IPS DF 6.9 (cell line): ENCODE measurements around the gene SHMT2.

Source experiments
- DNase-seq: peaks from one replicate; pipeline ENCODE4 v3.0.0-alpha.2; 2013; ENCODE audit warnings: low read depth, low spot score
- H3K27ac ChIP-seq: one replicate; pipeline ENCODE4 v1.5.1; 2013; ENCODE audit warnings: low read length, control low read depth
- H3K27me3 ChIP-seq: 2 replicates; pipeline ENCODE4 v1.6.1; 2013; ENCODE audit warnings: mild to moderate bottlenecking, low read length; ENCODE audit not compliant: control insufficient read depth, insufficient read depth
- H3K36me3 ChIP-seq: 2 replicates; pipeline ENCODE4 v1.6.1; 2013; ENCODE audit warnings: low read length; ENCODE audit not compliant: control insufficient read depth, insufficient read depth
- H3K4me1 ChIP-seq: 2 replicates; pipeline ENCODE4 v1.6.1; 2013; ENCODE audit warnings: low read length; ENCODE audit not compliant: control insufficient read depth, insufficient read depth
- H3K4me3 ChIP-seq: 2 replicates; pipeline ENCODE4 v1.5.1; 2013; ENCODE audit warnings: mild to moderate bottlenecking, low read length
- H3K9me3 ChIP-seq: 2 replicates; pipeline ENCODE4 v1.6.1; 2013; ENCODE audit warnings: low read length, inconsistent platforms; ENCODE audit not compliant: control insufficient read depth, insufficient read depth
- WGBS: extraction: QIAGEN DNeasy Blood & Tissue Kit; methylation state at CpG from one replicate; pipeline ENCODE4 v1.1.7; 2013; ENCODE audit warnings: mixed read lengths, missing lambda C conversion rate; ENCODE audit not compliant: insufficient read length, insufficient coverage; 5-methylcytosine and 5-hydroxymethylcytosine counted together

The SHMT2 gene

DNA sequence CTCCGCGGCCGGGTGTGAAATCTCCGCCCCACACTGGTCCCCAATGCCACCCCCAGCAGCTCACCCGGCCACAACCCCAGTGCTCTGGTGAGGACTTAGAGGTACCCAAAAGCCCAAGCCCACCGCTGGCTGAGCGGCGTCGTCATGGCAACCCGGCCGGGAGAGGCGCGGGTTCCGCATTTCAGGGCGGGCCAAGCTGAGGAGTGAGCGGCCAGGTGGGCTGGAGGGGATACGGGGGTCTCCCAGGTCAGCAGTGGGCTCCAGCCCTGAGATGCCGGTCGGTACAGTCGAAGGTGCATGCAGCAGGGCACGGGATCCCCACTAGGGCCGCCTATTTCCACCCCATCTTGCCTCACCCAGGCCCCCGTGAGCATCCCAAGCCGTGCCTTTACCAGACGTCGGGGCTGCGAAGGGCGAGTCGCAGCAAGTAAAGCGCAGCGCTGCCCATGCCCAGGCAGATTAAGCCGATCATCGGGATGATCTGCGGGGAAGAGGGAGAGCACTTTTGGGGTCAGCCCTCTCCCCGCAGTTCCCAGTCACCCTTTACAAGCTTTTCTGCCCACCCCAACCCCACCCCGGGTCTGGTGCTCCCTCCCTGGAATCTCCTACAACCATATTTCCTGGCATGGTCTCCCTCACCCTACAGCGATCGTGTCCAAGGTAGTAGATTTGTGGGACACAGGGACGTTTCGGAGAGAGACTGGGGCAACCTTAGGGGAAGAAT is 6.9 kb downstream of the SHMT2 start:
- no peak for DNase-seq
- no peak overlapping the region for H3K27ac ChIP-seq
- H3K36me3 ChIP-seq = peaks cover 26% of the 10 kb centered on the region
- WGBS = no CpG with 5 or more reads among the region's 40 CpGs
- peaks cover 46% of the 10 kb centered on the region for H3K27me3 ChIP-seq
- H3K4me1 ChIP-seq = peaks cover 11% of the 10 kb centered on the region
- no peak overlapping the region for H3K4me3 ChIP-seq
- no peaks in the 10 kb centered on the region for H3K9me3 ChIP-seq

DNA sequence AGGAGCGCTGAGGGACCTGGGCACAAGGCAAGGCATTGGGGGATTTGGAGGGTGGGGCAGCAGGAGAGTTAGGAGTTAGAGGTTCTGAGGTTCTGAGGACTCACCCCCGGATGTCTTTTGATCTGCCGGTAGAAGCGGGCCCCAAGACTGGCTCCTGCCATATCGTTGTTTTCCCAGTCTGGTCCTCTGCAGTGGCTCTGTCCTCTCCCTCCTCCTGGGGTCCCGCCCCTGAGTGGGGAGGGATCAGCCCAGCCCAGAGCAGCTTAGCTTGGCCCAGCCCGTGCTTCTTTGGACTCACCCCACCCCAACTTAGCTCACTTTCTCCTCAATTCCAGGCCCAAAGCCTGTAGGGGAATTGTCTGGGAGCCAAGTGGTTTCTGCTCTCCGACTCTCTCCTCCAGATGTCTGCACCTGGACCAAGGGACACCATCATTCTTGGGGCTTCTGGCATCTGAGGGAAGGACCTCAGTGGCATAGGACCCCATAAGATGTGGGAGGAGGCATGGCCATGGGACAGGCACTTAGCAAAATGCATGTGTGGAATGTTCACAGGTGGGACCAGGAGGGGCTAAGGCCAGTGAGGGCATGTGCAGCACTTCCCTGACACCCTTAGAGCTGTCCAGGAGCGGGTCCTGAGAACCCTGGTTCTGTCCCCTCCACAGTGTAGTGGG is 7.5 kb downstream of the SHMT2 start:
- H3K4me3 ChIP-seq = no peak overlapping the region
- peaks cover 53% of the 10 kb centered on the region for H3K27me3 ChIP-seq
- H3K9me3 ChIP-seq = no peaks in the 10 kb centered on the region
- WGBS = no CpG with 5 or more reads among the region's 9 CpGs
- H3K27ac ChIP-seq = no peak overlapping the region
- DNase-seq = no peak
- peaks cover 11% of the 10 kb centered on the region for H3K4me1 ChIP-seq
- peaks cover 19% of the 10 kb centered on the region for H3K36me3 ChIP-seq

DNA sequence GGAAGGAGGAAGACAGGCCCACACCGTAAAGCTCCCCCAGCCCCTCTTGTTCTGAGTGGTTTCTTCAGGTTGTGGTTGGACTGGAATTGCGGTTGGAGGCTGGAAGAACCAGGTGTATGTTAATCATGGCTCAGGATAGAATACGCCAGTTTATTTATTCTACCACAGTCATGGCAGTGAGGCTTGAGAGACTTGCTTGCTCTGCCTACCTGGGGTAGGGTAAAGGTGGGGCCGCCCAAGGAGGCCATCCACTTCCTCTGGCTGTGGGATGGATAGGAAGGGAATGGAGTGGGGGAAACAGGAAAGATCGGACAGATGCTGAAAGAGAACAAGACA is 8.1 kb downstream of the SHMT2 start:
- Histone ChIP-seq H3K4me1 (peaks cover 13% of the 10 kb centered on the region), H3K36me3 (peaks cover 14% of the 10 kb centered on the region), H3K27ac (no peak overlapping the region), H3K9me3 (no peaks in the 10 kb centered on the region), H3K4me3 (no peak overlapping the region), H3K27me3 (peaks cover 57% of the 10 kb centered on the region)
- no CpG with 5 or more reads among the region's 5 CpGs for WGBS
- DNase-seq = no peak

DNA sequence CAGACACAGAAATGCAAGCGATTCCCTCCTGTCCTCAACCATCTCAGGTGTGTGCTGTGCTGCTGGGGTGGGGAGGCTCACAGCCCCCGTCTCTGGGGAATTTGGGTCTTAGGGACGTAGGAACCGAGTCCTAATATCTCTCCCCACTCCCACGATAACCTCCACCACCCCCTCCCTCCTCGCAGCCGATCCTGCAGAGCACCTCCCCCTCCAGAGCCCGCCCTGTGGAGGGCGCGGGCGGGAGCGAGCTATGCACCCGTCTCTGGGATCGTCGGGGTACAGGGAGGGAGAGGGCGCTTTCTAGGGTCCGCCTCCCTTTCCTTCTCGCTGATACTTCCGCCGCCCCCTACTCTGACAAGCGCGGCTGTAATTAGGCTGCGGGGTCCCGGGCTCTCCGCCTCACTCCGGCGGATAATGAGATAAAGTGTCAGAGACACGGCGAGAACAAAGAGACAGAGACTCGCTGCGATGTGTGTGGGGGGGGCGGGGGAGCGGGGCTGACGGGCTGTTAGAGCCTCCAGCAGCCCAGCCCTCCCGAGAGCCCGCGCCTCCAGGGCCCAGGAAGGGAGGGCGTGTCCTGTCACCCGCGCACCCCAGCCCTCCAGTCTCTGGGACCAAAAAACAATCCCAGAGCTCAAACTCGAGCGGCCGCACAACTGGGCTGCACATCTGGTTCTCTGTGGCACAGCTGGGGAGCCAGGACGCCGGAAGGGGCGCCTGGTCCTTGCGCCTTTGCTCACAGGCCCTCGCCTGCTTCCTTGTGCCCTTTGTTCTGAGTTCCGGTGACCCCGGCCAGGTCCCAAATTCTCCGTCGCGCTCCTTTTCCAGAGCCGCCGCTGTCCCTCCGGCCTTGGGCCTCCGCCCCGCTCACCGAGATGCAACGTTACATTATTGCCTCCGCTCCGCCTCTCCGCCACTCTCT is 8.7 kb downstream of the SHMT2 start:
- no CpG with 5 or more reads among the region's 63 CpGs for WGBS
- H3K36me3 ChIP-seq = peaks cover 8% of the 10 kb centered on the region
- H3K27ac ChIP-seq = no peak overlapping the region
- H3K4me1 ChIP-seq = peaks cover 13% of the 10 kb centered on the region
- H3K27me3 ChIP-seq = peaks cover 57% of the 10 kb centered on the region
- no peak for DNase-seq
- no peaks in the 10 kb centered on the region for H3K9me3 ChIP-seq
- peak overlapping the region; percentile 27; the same call in 1 of the 2 replicates for H3K4me3 ChIP-seq

DNA sequence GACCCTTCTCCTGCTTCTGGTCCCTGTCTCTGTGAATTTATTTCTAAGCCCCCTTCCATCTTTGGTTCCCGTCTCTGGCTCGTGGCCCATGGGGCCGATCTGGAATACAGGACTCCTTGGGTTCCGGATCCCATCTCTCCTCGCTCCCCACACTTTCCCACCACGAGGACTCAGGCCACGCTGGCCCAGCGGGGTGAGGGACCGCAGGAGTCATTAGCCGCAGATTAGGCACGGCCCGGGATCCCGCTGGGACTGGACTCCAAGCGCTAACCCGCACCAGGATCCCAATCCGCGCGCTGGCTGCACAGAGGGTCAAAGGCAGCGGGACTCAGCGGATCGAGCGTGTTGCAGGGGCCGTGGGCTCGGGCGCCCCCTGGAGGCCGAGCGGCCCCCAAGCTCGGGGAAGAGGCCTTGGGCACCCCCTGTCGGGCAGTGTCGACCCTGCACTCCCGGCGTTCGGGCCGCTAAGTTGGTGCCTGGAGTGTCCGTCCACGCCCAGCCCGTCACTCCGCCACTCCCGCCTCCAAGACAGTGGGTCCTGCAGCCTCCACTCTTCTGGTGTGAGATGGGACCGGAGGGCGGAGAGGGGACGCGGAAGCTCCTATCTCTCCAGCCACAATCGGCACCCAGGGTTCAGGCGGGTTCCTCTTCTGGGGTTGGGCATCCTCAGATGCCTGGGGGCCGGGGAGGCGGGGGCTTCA is 9.5 kb downstream of the SHMT2 start:
- peaks cover 15% of the 10 kb centered on the region for H3K4me1 ChIP-seq
- no peaks in the 10 kb centered on the region for H3K36me3 ChIP-seq
- no peak for DNase-seq
- H3K27ac ChIP-seq = no peak overlapping the region
- no peaks in the 10 kb centered on the region for H3K9me3 ChIP-seq
- peak overlapping the region; percentile 27; the same call in 1 of the 2 replicates for H3K4me3 ChIP-seq
- peaks cover 57% of the 10 kb centered on the region for H3K27me3 ChIP-seq
- no CpG with 5 or more reads among the region's 47 CpGs for WGBS

DNA sequence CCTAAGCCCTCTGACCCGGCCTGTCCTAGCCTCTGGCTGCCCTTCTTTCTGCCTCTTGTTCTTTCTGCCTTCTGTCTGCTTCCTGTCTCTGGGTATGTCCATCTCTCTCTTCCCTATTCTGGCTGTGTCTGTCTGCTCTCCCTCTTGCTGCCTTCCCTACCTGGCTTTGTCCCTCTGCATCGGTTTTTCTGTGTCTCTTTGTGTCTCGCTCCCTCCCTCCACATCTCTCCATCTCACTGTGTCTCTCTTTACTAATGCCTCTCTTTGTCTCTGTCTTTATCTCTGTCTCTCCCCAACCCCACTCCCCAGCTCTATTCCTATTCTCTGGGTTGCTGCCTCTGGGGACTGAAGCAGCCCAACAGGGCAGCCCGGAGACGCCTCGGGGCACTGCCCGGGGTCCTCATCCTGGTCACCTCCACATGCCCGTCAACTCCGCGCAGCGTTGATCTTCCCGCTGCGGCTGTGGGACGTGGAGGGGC is 10.1 kb downstream of the SHMT2 start:
- peak overlapping the region; percentile 5; the same call in 1 of the 2 replicates for H3K4me3 ChIP-seq
- no peaks in the 10 kb centered on the region for H3K9me3 ChIP-seq
- no CpG with 5 or more reads among the region's 14 CpGs for WGBS
- no peak overlapping the region for H3K27ac ChIP-seq
- H3K36me3 ChIP-seq = no peaks in the 10 kb centered on the region
- peaks cover 57% of the 10 kb centered on the region for H3K27me3 ChIP-seq
- no peak for DNase-seq
- peaks cover 15% of the 10 kb centered on the region for H3K4me1 ChIP-seq

DNA sequence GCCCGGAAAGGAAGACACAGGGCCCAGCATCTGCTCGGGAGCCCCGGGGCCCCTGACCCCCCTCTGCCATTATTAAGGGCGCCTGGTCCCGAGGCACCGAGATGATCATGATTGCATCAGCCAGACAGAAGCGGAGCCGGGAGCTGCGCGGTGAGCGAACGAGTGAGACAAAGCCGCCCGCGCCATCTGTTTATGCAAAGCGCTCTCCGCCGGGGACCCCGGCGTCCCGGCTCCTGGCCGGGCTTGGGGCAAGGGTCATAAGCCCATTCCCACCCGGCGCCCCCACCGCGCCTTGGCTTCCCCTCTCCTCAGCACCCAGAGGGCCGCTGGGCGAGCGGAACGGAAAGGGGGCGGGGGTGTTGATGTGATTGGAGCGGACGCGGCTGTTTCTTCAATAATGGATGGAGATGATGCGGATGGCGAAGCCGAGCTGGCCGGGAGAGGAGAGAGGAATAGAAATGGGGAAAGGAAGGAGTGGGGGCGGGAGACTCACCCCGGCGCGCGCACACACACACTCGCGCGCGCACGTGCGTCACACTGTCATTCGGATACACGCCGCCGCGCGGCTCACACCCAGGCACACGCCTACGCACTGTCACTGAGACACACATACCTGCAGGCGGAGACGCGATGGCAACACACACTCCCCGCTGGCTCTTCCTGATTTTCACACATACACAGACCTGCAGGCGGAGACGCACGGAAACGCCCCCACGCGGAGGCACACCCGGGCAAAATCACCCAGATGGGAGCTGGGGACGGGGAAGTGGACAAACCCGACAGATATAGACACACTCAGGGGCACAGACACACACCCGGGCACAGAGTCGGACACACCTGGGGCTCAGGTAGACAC is 10.8 kb downstream of the SHMT2 start:
- Histone ChIP-seq H3K36me3 (no peaks in the 10 kb centered on the region), H3K4me3 (peak overlapping the region; percentile 5; the same call in 1 of the 2 replicates), H3K4me1 (peaks cover 14% of the 10 kb centered on the region), H3K9me3 (no peaks in the 10 kb centered on the region), H3K27ac (no peak overlapping the region), H3K27me3 (peaks cover 57% of the 10 kb centered on the region)
- WGBS = no CpG with 5 or more reads among the region's 72 CpGs
- no peak for DNase-seq

DNA sequence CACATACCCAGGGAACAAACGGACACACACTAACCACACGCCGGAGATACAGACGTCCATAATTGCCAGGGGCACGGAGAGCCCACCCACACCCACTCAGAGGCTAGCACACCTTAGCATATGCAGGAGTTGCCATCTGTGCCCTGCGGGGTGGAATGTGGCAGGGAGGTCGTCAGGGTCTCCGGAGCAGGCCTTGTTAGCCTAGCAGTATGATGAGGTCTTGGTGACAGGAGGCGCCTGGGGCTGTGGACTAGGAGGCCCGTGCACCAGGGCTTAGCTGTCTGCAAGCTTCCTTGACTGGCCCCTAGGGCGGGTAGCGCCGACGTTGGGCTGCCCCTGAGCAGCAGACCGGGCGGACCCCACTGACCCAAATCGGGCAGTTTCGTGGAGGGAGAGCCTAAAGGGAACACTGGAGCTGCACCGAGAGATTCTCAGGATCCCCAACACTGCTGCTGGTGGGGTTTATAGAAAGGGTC is 11.5 kb downstream of the SHMT2 start:
- no peak overlapping the region for H3K4me3 ChIP-seq
- no peaks in the 10 kb centered on the region for H3K36me3 ChIP-seq
- no peak overlapping the region for H3K27ac ChIP-seq
- WGBS = no CpG with 5 or more reads among the region's 19 CpGs
- H3K4me1 ChIP-seq = peaks cover 14% of the 10 kb centered on the region
- no peaks in the 10 kb centered on the region for H3K9me3 ChIP-seq
- no peak for DNase-seq
- H3K27me3 ChIP-seq = peaks cover 53% of the 10 kb centered on the region
